AG09319 (cell line): ENCODE data around the gene PLCL2.

Experiments used
- DNase-seq: peaks from one replicate; pipeline ENCODE4 v3.0.0-alpha.2; 2010; ENCODE audit warnings: low read depth; ENCODE audit errors: extremely low read depth
- TF ChIP-seq, protein P1 (sequence below): IDR thresholded peaks from 2 replicates; pipeline ENCODE4 v1.5.1; 2011; ENCODE audit warnings: low read depth, mild to moderate bottlenecking, inconsistent platforms, low read length, moderate library complexity

The PLCL2 gene

DNA sequence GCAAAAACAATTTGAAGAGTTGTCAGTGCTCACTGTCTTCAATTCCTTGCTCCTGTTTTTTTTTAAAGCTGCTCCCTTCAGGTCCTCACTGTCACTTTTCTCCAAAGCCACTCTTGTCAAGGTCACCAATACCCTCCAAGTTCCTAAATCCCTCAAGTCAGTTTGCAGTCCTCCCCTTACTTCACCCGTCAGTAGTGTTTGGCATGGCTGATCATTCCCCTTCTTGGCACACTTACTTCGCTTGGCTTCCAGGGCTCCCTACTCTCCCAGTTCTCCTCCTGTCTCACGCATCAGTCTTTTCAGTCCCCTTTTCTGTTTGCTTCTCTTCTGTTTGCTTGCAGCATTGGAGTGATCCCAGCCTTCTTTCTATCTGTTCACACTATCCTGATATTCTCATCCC lies 25.5 kb downstream of the PLCL2 start:
- no peak for DNase-seq
- TF ChIP-seq, protein P1, sequence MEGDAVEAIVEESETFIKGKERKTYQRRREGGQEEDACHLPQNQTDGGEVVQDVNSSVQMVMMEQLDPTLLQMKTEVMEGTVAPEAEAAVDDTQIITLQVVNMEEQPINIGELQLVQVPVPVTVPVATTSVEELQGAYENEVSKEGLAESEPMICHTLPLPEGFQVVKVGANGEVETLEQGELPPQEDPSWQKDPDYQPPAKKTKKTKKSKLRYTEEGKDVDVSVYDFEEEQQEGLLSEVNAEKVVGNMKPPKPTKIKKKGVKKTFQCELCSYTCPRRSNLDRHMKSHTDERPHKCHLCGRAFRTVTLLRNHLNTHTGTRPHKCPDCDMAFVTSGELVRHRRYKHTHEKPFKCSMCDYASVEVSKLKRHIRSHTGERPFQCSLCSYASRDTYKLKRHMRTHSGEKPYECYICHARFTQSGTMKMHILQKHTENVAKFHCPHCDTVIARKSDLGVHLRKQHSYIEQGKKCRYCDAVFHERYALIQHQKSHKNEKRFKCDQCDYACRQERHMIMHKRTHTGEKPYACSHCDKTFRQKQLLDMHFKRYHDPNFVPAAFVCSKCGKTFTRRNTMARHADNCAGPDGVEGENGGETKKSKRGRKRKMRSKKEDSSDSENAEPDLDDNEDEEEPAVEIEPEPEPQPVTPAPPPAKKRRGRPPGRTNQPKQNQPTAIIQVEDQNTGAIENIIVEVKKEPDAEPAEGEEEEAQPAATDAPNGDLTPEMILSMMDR: no peak

DNA sequence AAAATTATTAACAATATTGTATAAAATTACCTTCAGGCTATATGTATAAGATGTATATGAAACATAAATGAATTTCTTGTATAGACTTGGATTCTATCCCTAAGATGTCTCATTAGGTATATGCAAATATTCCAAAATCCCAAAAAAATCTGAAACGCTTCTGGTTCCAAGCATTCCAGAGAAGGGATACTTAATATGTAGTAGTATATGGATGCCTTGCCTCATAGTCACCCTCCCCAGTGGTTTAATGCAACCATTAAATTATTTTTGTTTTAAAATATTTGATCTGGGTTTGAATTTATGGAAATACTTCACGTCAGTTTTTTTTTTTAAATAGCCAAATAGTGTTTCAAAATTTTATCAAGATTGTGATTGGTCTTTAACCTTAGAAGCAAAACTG lies 27.2 kb downstream of the PLCL2 start:
- DNase-seq: no peak
- TF ChIP-seq, protein P1: no peak

DNA sequence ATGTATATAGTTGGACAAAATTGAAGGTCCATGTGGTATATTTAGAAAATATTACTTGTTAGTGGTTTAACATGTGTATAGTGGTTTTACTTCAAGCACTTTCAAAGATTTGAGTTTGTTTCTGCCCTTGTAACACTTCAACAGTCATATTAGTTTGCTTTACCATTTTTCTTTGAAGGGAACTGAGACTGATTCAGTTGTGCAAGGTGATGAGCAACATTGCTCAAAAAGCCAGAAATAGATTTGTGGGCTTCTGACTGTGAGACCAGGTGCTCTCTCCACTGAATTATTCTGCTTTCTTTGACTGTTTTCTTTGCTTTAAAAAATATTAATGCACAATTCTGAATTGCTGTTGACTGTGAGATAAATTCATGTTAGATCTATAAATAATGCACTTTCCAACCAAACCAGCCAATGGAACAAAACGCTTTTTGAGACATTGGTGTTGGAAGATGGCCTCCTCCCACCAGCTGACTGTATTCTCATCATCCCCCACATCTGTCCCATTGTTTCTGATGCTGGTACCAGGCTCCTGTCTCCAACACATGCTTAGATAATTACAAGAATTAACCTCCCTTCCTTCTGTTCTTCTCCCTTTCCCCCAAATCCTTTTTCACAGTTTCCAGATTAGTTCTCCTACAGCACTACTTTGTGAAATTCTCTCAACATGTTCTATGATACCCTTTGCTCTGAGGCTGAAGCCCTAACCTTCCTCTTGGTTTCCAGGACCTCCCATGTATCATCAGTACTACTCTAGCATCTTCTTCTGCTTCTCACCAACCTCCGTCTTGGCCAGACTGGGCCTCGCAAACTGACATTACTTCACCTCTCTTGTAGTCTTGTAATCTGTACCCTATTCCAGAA lies 27.9 kb downstream of the PLCL2 start:
- DNase-seq: no peak
- TF ChIP-seq, protein P1: no peak

DNA sequence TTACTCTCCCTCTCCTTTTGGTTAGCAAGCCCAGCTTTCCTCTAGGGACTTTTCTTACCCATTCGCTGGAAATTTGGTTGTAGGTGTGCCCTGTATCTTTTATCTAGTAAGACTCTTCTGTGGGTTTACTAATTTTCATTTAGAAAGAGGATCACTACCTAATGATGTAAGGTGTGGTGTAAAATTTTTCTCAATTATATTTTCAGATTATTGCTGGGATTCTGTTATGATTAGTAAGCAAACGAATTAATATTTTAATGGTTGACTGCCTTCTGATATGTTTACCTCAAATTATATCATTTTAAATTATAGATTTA lies 28.5 kb downstream of the PLCL2 start:
- DNase-seq: no peak
- TF ChIP-seq, protein P1: no peak

DNA sequence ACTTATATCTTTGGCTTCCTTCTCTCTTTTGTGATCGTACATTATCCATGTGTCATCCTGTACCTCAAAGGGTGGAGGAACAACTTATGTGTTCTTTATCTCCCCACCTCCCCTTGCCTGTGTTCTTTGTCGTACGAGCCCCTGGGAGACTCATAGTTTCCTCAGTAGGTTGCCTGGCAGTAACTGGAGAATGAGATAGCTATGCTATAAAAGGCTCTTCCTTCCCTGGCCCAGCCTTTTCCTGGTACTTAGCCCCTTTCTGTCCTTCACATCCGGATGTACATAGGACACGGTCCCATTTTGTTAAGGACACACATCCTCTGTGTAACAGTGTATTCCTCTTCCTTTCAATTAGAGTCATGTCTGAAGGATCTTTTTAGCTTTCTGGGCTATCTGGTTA lies 32.1 kb downstream of the PLCL2 start:
- no peak for DNase-seq

DNA sequence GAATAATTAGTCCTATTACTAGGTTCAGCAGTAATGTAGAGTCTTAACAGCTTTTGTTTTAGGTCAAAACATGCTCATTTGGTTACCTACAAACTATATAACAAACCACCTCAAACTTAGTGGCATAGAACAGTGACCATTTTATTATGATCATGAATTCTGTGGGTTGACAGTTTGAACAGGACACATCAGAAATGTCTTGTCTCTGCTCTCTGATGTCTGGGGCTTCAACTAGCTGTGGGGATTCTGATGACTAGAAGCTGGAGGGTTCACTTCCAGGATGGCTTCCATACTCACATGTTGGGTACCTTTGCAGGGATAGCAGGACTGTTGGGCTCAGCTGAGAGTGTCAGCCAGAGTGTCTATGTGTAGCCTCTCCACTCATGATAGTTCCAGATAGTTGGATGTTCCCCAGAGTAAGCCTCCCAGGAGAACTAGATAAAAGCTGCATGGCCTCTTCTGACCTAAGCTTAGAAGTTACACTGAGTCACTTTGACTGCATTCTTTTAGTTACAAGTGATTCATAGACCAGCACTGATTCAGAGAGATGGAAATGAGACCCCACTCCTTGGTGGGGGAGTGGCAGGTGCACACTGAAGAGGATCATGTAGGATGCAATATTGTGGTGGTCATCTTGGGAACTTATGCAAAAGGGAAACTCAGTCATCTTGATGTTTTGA lies 32.6 kb downstream of the PLCL2 start:
- TF ChIP-seq, protein P1: no peak
- no peak for DNase-seq

More for the DNA sequence above, 32.1 kb downstream of the PLCL2 start:
- TF ChIP-seq, protein P1: no peak

DNA sequence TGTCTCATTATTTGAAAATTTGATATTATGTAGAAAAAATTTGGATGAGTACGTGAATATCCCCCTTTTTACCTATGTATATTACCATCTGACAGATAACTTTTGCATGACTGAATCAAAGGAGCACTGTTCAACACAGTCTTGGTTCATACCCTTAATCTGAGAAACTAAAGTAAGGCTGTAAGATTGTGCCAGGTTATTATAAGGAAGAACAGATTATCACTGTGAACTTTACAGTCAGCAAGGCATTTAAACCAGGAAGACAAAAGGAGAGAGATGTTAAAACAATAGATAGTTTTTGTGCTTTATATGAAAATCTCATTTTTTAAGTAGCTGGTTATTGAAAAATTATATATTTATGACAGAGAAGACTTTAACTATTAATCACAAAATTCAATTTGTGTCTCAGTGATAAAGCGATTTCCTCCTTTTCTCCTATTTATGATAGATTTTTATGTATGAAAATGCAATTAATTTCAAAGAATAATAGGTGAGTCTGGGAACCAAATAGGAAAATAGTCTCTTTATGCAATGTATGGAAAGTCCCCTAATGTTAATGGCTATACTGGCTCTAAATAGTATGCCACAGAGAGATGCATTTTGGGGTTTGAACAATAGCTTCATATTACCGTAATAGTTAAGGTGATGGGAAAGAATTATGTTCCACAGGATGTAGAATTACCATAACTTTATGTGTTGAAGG lies 33.4 kb downstream of the PLCL2 start:
- TF ChIP-seq, protein P1: no peak
- no peak for DNase-seq
